ENCODE measurements around the gene CYP1A1. TPM values are rescaled to one million over a fixed set of nuclear protein-coding genes. Genes with fewer than 3 reads are reported as not detected.

Gene CYP1A1
- total and polyA plus RNA-seq, 2 of the 13 experiments (the other 11 are each of a cell fraction or from before 2014, with no cell fraction given) = 7.9 to 8.0 TPM

GRCh38 chr15:74722591-74722990 is 2.7 kb downstream of the CYP1A1 start:
- ATAC-seq (no peak), FAIRE-seq (no peak), DNase-seq (ENCODE audit: low spot score) (no peak)
- no peak overlapping the region for H3K4me3 ChIP-seq (replicated peaks in 1 of 3; ENCODE audit: insufficient read depth in 1 of 3, low read depth in 2 of 3, low read length in 3 of 3)
- no peaks in the 10 kb centered on the region for H4K20me1 ChIP-seq (ENCODE audit: insufficient read depth, low read length)
- in situ Hi-C loops (cut with HindIII; ENCODE audit: extremely low pct_ligation_motif_present, low pct_unique_long_range_greater_than_20kb) (no loop called here), intact Hi-C loops (cut with micrococcal nuclease; ENCODE audit: unreplicated experiment) (no loop called here)
- no peak overlapping the region for H2AFZ ChIP-seq (ENCODE audit: low read length)
- BruUV-seq (replicated peaks) = no TSS peak
- peak overlapping the region; percentile 82 for H3K27ac ChIP-seq (ENCODE audit: extremely low read length, insufficient read depth, low read length)
- no peaks in the 10 kb centered on the region for H3K27me3 ChIP-seq (ENCODE audit: control insufficient read depth in 1 of 2, insufficient read depth in 2 of 2, low read length in 2 of 2)
- CTCF ChIA-PET (ENCODE audit: low intra/inter-chr PET ratio, low total read pairs) = no interaction called here
- no peak overlapping the region for H3K4me2 ChIP-seq (ENCODE audit: low read depth, low read length)
- H3K36me3 ChIP-seq (replicated peaks in 1 of 2; ENCODE audit: control insufficient read depth in 1 of 2, insufficient read depth in 2 of 2, low read length in 2 of 2) = no peaks in the 10 kb centered on the region; a peak in 1 of 5 replicates
- peaks cover 45% of the 10 kb centered on the region for H3K4me1 ChIP-seq (ENCODE audit: insufficient read depth, low read length)
- no peaks in the 10 kb centered on the region for H3K79me2 ChIP-seq (ENCODE audit: insufficient read depth, low read length)
- 98% methylated on average over 10 of the region's 13 CpGs for WGBS (ENCODE audit: low lambda C conversion rate)
- no peak for TF ChIP-seq ZBTB40 (IDR thresholded peaks at IDR 0.05)
- TF ChIP-seq ZBTB40 (CRISPR knock-in tag; IDR thresholded peaks at IDR 0.05) = 0 out of 2 replicates have a peak, but pooled peaks have one; percentile 23
- TF ChIP-seq, protein P1, sequence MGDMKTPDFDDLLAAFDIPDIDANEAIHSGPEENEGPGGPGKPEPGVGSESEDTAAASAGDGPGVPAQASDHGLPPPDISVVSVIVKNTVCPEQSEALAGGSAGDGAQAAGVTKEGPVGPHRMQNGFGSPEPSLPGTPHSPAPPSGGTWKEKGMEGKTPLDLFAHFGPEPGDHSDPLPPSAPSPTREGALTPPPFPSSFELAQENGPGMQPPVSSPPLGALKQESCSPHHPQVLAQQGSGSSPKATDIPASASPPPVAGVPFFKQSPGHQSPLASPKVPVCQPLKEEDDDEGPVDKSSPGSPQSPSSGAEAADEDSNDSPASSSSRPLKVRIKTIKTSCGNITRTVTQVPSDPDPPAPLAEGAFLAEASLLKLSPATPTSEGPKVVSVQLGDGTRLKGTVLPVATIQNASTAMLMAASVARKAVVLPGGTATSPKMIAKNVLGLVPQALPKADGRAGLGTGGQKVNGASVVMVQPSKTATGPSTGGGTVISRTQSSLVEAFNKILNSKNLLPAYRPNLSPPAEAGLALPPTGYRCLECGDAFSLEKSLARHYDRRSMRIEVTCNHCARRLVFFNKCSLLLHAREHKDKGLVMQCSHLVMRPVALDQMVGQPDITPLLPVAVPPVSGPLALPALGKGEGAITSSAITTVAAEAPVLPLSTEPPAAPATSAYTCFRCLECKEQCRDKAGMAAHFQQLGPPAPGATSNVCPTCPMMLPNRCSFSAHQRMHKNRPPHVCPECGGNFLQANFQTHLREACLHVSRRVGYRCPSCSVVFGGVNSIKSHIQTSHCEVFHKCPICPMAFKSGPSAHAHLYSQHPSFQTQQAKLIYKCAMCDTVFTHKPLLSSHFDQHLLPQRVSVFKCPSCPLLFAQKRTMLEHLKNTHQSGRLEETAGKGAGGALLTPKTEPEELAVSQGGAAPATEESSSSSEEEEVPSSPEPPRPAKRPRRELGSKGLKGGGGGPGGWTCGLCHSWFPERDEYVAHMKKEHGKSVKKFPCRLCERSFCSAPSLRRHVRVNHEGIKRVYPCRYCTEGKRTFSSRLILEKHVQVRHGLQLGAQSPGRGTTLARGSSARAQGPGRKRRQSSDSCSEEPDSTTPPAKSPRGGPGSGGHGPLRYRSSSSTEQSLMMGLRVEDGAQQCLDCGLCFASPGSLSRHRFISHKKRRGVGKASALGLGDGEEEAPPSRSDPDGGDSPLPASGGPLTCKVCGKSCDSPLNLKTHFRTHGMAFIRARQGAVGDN (CRISPR knock-in tag; IDR thresholded peaks at IDR 0.05) = no peak
- POLR2A ChIA-PET = no interaction called here
- no peaks in the 10 kb centered on the region for H3K9me3 ChIP-seq (ENCODE audit: low read length)
- no peak overlapping the region for H3K9ac ChIP-seq (ENCODE audit: insufficient read depth, low read depth, low read length)
